A204.1 (cell line): ENCODE measurements around the gene PNPLA7.
"Not testable (repeated sequence)": the region's sequence is repeated elsewhere in the genome, so short reads cannot be mapped to it uniquely, and the experiment has no call there.

Experiments used
- FAIRE-seq: peaks from 2 replicates; lab custom pipeline; 2012; peaks lifted over from hg19 to GRCh38; lab: Jason Lieb, UNC

PNPLA7 gene

GRCh38 chr9:137538058-137538457 is 12.1 kb downstream of the PNPLA7 start:
- no peak for FAIRE-seq

GRCh38 chr9:137536594-137537131 is 13.5 kb downstream of the PNPLA7 start:
- FAIRE-seq: not testable (repeated sequence)

- FAIRE-seq: no peak
Observed at GRCh38 chr9:137535120-137535428, 15.1 kb downstream of the PNPLA7 start.

DNA sequence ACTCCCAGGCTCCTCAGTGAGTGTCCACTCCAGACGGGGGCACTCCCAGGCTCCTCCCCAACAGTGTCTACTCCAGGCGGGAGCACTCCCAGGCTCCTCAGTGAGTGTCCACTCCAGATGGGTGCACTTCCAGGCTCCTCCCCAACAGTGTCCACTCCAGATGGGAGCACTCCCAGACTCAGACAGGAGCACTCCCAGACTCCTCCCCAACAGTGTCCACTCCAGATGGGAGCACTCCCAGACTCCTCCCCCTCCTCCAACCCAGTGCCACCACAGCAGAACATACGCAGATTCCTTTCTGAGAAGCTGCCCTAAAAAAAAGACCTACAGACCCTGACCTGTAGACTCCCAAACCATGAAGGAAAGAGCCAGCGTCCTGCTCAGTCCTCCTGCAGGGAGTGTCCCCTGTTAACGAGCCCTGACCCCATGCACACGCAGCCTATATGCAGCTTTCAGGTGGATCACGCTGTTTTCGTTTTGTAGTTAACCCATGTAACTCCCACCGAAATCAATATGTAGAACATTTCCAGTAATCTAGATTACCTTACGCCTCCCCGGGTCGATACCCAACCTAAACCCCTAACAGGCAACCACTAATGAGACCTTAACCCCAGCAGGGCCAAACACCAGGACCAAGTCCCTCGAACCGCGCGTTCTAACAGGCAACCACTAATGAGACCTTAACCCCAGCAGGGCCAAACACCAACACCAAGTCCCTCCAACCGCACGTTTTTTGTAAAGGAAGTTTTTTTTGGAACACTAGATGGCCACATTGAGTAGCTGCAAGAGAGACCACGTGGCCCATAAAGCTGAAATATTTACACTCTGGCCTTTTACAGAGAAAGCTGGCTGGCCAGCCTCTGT is 15.7 kb downstream of the PNPLA7 start:
- no peak for FAIRE-seq

GRCh38 chr9:137532891-137533468 is 17.2 kb downstream of the PNPLA7 start:
- FAIRE-seq: not testable (repeated sequence)

GRCh38 chr9:137531099-137531765 is 19.0 kb downstream of the PNPLA7 start:
- no peak for FAIRE-seq

DNA sequence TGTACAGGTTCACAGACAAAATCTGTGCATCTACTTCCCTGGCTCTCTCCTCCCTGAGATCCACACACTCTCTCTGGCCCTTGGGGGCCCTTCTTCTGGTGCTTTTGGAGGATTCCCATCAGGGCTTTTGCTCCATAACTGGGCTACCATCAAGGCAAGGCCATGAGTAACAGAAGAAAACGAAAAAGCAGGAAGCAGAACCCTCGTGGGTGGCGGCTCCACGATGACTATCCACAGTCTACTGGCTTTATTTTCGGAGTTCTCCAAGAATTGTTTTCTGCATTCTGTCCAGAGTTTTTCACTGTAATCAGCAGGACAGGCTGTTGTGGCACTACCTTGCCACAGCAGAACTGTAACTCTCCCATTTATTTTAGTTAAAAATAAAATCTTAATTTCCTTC is 19.9 kb downstream of the PNPLA7 start:
- no peak for FAIRE-seq

- FAIRE-seq: no peak
Observed at GRCh38 chr9:137524981-137525317, 25.3 kb downstream of the PNPLA7 start.

GRCh38 chr9:137524161-137524980 is 25.8 kb downstream of the PNPLA7 start:
- no peak for FAIRE-seq

- FAIRE-seq: no peak
Observed at GRCh38 chr9:137522746-137523455, 27.3 kb downstream of the PNPLA7 start.

DNA sequence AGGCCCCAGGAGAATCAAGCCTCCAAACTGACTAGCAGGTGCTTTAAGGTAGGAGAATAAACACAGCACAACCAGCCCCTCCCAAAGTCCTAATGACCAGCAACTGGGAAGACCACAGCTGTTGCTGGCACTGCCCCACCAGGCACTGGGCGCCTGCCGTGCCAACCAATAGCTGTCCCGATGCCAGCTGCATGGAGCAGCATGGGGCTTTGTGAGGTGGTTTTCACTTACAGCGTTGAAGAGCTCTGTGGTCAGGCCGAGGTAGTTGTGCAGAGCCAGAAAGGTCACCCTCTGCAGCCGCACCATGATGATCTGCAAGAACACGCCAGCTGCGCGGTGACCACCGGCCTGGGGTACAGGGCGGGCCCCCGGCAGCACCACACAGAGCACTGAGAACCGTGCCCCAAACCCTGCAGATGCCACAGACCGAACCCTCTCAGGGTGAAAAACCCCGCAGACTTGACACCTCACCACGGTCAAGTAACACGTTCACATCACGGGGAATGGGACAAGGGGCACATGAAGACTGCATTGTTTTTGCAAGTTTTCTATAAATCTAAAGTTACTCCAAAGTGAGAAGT is 28.7 kb downstream of the PNPLA7 start:
- FAIRE-seq: no peak

DNA sequence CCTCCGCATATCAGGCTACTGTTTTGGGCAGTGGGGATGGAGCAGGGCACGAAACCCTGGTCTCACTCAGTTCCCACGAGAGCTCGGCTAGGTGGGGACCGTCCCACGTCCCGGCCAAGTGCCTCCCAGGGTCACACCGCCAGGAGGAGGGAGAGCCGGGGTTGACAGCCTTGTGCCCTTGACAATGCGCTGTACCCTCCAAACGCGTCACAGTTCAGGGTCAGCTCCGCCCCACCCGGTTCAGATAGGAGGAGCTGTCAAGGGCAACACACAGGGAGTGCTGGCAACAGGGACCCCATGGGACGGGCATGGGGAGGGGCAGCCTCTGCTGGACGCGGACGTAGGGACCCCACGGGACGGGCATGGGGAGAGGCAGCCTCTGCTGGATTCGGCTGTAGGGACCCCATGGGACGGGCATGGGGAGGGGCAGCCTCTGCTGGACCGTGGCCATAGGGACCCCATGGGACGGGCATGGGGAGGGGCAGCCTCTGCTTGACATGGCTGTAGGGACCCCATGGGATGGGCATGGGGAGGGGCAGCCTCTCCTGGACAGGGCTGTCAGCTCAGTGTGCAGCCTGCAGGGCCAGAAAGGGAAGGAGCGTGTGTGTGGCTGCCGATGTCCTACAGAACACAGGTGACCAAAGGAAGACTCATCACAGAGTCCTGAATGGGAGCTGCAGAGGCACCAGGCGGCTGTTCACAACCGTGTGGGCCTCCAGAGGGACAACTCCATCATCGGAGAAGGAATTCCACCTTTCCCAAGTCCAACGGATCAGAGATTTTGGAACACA is 29.4 kb downstream of the PNPLA7 start:
- FAIRE-seq: no peak

DNA sequence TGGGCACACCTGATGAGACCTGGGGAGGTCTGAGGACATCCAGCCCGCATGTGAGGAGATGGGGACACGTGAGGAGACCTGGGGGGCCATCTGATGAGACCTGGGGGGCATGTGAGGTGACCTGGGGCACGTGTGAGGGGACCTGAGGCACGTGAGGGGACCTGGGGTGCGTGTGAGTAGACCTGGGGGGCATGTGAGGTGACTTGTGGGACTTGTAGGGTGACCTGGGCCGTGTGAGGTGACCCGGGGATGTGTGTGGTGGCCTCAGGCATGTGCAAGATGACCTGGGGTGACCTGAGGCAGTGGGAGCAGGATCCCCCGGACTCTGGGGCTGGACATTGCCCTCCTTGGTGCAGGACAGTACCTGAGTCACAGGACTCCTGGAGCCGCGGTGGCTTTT is 30.6 kb downstream of the PNPLA7 start:
- FAIRE-seq: no peak

GRCh38 chr9:137518661-137519459 is 31.3 kb downstream of the PNPLA7 start:
- not testable (repeated sequence) for FAIRE-seq

- FAIRE-seq: no peak
Observed at GRCh38 chr9:137516144-137516917, 33.9 kb downstream of the PNPLA7 start.

DNA sequence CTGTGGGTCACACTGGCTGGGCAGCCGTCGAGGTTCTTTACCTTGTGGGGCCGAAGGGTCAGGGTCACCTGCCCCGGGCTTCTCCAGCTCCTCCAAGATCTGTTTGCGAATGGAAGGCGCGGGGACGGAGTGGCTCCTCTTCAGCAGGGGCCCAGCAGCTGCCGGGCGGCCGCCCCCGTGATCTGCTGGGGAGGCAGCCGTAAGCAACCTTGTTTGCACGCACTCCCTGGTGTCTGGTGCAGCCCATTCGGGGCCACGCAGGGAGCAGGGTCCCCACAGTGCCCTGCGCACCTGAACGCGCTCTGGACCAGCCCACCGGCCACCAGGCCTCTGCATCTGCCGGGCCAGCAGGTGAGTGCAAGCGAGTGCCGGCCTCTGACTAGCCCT is 34.9 kb downstream of the PNPLA7 start:
- no peak for FAIRE-seq

- FAIRE-seq: no peak
Observed at GRCh38 chr9:137514691-137515337, 35.4 kb downstream of the PNPLA7 start.

DNA sequence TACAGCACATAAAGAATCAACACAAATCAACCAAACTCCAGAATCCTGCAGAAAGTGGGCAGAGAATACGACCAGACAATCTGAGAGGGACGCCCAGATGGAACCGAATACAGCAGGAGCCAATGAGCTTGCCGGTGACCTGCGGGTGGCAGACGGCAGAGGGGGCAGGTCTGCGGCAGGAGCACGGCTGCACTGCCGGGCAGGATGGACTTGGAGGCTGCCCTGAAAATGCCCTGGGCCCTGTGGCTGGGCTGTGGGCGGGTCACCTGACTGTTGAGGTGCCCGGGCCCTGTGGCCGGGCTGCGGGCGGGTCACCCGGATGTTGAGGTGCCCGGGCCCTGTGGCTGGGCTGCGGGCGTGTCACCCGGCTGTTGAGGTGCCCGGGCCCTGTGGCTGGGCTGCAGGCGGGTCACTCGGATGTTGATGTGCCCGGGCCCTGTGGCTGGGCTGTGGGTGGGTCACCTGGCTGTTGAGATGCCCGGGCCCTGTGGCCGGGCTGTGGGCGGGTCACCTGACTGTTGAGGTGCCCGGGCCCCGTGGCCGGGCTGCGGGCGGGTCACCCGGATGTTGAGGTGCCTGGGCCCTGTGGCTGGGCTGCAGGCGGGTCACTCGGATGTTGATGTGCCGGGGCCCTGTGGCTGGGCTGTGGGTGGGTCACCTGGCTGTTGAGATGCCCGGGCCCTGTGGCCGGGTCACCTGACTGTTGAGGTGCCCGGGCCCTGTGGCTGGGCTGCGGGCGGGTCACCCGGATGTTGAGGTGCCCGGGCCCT is 36.2 kb downstream of the PNPLA7 start:
- not testable (repeated sequence) for FAIRE-seq
